ENCODE measurements around the gene CDIP1.

DNA sequence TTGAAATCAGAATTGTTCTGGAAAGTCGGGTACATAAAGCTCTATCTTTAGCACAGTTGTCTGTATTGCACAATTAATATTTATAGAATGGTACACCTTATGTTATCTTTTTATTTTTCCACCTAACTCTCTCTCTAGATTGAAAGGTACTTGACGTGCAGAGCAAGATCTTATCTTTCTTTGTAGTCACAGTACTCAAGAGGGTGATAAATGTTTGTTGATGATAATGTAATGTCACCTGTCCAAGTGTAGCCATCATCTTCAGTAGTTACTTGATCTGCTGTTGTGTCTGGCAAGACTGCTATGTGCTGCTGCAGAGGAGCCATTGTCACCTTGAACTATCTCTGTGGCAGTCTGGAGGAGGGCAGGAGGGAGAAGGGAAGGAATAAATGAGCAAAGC lies 57.0 kb downstream of the CDIP1 start:
- TF ChIP-seq CTCF (IDR thresholded peaks at IDR 0.05; ENCODE audit: insufficient read depth, low read length): no peak
- TF ChIP-seq POLR2AphosphoS5 (IDR thresholded peaks at IDR 0.05; ENCODE audit: low read depth): no peak

Measured in HL-60 (cell line).